ENCODE data around the gene TRPC4.

- TF ChIP-seq POLR2A (IDR thresholded peaks at IDR 0.05), result no peak
- TF ChIP-seq CTCF (IDR thresholded peaks at IDR 0.05), result no peak
- no peak for TF ChIP-seq EP300 (IDR thresholded peaks at IDR 0.05)
These were observed 674 bp downstream of the TRPC4 start for GRCh38 chr13:37868691-37869505.
